ENCODE measurements around the gene FGG.

DNA sequence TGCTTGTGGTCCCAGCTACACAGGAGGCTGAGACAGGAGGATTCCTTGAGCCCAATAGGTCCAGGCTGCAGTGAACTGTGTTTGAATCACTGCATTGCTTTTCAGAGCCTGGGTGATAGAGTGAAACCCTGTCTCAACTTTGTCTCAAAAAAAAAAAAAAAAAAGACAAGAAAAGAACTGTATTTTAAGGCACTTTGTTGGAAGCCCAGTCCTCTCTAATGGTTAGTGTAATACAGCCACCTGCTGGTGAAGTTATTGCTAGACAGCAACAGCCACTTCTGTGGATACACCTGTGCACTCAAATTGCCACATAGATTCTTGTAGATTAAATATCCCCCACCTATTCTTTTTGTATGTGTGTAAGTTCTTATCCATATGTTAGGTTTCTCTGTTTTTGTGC is 10.1 kb upstream of the FGG start:
- TF ChIP-seq, protein P1, sequence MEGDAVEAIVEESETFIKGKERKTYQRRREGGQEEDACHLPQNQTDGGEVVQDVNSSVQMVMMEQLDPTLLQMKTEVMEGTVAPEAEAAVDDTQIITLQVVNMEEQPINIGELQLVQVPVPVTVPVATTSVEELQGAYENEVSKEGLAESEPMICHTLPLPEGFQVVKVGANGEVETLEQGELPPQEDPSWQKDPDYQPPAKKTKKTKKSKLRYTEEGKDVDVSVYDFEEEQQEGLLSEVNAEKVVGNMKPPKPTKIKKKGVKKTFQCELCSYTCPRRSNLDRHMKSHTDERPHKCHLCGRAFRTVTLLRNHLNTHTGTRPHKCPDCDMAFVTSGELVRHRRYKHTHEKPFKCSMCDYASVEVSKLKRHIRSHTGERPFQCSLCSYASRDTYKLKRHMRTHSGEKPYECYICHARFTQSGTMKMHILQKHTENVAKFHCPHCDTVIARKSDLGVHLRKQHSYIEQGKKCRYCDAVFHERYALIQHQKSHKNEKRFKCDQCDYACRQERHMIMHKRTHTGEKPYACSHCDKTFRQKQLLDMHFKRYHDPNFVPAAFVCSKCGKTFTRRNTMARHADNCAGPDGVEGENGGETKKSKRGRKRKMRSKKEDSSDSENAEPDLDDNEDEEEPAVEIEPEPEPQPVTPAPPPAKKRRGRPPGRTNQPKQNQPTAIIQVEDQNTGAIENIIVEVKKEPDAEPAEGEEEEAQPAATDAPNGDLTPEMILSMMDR (IDR thresholded peaks at IDR 0.05), result peak in 2 of 3 donors; percentile 34 to 53
- no peak for TF ChIP-seq POLR2AphosphoS5 (IDR thresholded peaks at IDR 0.05)
